Dermis blood vessel endothelial cell (primary cell): ENCODE results near the gene EXOSC1. TPM values are rescaled to one million over a fixed set of nuclear protein-coding genes. Genes with fewer than 3 reads are reported as not detected.
"Not testable (repeated sequence)": the region's sequence is repeated elsewhere in the genome, so short reads cannot be mapped to it uniquely, and the experiment has no call there.

ENCODE experiments used
- DNase-seq: peaks from one replicate; pipeline ENCODE4 v3.0.0; 2010
- total RNA-seq: library from RNA; depleted of rRNA; stranded (reverse); fragments of >200 nt; gene quantifications from 2 replicates; pipeline ENCODE4 v1.2.3, GENCODE V29; 2014

The EXOSC1 gene
- total RNA-seq, 1 donor from 2014 or later, result 35.7 TPM

DNA sequence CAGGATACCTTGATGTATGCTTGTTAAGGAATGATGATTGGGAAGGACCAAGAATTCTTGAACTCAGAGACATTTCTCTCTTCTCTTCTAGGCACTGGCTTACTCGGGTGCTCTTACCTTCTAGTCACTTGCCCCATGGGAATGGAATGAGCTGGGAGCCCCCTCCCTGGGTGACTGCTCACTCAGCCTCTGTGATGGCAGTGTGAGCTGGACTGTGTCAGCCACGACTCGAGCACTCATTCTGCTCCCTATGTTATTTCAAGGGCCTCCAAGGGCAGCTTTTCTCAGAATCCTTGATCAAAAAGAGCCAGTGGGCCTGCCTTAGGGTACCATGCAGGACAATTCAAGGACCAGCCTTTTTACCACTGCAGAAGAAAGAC lies 10.9 kb upstream of the EXOSC1 start:
- DNase-seq, result no peak

DNA sequence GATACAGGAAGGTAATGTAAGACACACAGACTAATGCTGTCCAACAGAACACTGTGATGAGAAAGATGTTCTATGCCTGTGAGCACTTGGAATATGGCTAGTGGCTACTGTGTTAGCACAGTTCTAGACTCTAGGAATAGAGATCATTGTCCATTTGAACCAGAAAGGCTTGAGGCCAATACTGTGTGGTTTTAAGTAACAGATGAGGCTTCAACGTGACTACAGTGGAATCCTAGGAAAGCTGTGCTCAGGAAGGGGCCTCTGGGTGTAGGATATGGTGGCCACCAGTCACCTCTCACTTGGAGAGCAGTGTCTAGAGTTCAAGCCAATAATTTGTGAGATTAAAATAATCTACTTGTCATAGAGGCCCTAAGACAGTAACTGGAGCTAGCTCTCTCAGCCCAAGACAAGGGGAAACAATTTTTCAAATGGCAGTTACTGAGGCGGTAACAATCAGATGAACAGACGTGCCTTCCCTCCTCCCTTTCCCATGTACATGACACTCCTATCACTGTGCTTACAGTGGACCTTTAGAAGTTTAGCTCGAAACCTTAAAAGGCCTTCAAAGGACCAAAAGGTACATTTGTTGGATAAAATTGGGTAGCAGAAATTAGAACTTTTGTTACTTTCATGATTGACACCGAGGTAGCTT lies 10.4 kb upstream of the EXOSC1 start:
- no peak for DNase-seq

DNA sequence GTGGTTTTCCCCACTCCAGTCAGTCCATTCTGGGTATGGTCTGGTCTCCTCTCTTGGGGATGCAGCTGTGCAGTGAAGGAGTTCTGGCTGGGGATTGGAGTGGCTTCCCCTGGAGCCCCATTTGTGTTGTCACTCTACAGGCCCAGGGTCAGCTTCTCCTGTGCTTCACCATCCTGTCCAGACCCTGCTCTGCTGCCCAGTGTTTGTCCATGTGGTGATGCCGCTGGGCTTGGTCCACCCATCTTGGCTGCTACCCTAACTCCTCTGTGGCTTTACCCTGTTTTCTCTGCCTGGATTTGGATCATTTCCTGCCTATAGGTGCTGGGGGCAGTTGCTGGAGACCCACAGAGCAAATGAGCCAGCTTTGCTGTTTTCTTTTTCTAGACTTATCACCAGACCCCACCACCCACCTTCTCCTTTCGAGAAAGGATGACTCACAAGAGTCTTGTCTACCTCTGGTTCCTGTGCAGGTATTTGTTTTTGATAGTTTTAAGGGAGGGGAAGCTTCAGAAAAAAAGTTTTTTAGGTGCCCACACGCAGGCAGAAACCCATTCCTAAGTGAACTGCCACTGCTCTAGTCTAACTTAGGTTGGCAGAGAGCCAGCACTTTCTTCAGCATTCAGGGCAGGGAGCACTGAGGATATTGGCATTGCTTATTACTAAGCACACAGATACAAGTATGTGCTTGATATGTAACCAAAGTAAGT lies 8.7 kb upstream of the EXOSC1 start:
- DNase-seq, result peak; percentile 64

DNA sequence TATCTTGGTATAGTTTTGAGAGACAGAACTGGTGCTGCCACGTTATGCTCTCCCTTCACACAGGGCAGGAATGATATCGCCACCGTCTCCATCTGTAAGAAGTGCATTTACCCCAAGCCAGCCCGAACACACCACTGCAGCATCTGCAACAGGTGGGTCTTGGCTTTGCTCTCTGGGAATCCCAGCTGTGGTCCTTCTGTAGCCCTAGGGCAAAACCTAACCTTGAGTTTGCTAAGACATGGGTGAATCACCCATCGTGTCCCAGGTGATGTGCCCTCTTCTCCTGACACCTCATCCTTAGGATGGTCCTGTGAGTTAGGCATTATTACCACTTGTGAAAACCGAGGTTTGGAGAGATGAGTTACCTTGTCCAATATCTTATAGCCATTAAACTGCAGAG lies 6.5 kb upstream of the EXOSC1 start:
- no peak for DNase-seq

DNA sequence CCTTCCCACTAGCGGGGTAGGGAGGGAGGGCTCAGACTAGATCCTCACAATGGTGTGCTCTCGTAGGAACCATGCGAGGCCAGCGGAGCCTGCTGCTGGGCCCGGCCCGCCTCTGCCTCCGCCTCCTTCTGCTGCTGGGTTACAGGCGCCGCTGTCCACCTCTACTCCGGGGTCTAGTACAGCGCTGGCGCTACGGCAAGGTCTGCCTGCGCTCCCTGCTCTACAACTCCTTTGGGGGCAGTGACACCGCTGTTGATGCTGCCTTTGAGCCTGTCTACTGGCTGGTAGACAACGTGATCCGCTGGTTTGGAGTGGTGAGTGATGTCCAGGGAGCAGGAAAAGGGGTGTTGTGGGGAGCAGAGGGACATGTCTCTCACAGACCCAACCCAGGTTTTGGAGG lies 5.8 kb upstream of the EXOSC1 start:
- DNase-seq, result no peak

DNA sequence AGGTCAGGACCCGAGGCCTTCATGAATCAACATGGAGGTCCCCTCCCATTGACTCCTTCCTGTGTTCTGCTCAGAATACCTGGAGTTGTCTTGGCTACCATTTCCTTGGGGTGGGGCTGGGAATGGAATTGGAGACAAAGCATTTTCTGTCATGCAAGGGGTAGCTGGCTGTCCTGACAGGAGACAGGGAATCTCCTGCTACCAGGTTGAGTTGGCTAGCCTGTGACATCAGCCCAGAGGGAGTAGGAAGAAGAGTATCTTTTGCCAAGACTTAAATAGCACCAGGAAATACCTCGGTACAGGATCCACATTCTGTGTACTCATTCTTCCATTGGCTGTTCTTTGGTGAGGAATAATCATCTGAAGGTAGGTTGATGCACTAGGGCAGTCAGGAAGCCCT lies 5.0 kb upstream of the EXOSC1 start:
- DNase-seq, result peak; percentile 48

DNA sequence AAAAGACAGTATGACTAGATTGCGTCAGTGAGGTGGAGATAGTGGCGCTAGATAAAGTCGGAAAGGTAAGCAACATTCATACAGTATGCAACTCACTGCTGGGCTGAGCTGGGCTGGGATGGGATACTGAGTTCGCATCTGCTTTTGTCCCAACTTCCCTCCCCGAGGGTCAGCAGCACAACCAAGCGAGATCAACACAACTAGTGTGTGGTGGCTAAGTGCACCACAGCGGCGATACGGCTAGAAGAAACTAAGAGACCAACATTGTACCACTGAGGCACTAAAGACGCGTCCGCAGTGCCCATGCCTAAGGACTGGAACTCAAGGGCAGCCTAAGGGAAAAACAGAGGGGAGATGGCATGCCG lies 467 bp downstream of the EXOSC1 start:
- DNase-seq, result no peak

DNA sequence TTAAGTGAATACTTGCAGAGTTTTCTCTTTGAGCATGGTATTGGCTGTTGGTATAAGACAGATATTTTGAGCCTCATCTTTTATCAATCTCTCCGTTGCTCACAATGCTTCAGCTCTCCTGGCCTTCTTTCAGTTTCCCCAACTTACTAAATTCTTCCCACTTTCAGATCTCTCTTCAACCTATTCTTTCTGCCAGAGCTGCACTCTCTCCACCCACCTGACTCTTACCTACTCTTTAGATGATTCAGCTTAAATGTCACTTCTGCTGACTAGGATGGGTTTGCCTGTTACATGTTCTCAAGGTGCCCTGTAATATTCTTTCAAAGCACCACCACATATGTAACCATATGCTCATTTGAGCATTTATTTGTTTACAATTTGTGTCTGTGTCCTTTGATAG lies 1.6 kb downstream of the EXOSC1 start:
- no peak for DNase-seq

DNA sequence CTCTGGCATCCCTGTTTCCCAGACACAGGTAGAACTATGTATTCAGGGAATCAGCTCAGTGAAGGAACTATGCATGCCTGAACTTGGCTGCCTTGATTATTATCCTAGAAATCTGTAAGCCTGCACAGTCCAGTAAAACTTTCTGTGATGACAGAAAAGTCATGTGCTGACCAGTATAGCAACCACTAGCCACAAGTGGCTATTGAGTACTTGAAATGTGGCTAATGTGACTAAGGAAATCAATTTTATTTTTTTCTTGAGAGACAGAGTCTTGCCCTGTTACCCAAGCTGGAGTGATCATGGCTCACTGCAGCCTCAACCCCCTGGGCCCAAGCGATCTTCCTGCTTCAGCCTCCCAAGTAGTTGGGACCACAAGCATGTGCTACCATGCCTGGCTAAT lies 3.5 kb downstream of the EXOSC1 start:
- no peak for DNase-seq

DNA sequence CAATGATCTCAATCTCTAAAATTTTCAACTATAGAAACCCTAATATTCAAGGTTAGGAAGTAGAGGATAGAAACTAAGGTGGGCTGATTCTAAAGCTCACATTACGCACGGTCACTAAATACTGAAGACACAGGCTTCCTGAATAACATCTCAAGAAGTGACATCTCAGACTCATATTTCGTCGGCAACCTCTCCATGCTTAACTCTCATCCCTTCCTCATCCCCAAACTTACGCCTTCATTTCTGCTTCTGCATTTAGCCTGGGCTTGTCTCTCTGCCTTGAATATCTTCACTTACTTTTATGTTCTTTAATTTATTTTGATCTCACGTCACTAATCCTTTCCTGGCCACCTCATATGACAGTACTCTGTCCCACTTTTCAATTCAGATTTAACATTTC lies 10.6 kb downstream of the EXOSC1 start:
- DNase-seq, result no peak

DNA sequence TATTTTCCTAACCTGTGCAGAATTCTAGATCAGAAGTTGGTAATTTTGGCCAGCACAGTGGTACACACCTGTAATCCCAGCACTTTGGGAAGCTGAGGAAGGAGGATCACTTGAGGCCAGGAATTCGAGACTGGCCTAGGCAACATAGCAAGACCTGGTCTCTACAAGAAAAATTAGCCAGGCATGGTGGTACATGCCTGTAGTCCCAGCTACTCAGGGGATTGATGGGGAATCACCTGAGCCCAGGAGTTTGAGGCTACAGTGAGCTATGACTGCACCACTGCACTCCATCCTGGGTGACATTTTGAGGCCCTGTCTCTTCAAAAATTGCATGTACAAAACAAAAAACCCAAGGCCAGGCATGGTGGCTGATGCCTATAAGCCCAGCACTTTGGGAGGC lies 11.2 kb downstream of the EXOSC1 start:
- no peak for DNase-seq

DNA sequence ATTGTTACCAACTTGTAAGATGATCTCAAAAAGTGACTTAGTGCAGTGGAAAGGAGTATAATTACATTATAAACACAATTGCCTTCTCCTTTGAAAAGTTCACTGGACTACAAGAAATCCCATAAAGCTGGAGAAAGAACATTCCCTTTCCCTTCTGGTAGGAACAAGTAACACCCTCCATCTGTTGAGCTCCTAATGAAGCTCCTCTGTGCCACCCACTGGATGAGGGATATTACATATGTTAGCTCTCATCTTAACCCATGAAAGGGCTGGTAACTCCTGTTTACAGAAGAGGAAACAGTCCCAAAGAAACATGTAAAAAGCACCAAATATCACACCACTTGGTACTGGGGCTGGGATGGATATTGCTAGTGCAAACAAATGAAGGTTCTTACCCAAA lies 11.8 kb downstream of the EXOSC1 start:
- DNase-seq, result no peak

DNA sequence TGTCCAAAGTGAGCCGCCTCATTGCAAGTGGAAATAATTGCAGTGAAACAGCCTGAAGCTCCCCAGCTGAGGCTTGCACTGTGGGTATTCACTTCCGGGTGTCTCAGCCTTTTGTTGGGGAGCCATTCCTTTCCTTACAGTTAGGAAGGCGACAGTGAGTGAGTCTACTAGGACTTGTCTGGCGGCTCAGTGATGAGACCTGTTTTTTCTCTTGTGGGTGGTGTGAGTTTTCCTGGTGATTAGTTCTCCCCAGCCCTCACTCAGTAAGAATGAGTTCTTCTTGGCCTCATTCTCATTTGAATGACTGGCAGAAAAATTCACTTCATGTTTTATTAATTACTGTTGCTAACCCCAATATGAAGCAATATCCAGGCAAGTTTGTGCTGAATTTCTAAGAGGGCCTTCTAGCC lies 17.2 kb downstream of the EXOSC1 start:
- DNase-seq, result peak; percentile 25

DNA sequence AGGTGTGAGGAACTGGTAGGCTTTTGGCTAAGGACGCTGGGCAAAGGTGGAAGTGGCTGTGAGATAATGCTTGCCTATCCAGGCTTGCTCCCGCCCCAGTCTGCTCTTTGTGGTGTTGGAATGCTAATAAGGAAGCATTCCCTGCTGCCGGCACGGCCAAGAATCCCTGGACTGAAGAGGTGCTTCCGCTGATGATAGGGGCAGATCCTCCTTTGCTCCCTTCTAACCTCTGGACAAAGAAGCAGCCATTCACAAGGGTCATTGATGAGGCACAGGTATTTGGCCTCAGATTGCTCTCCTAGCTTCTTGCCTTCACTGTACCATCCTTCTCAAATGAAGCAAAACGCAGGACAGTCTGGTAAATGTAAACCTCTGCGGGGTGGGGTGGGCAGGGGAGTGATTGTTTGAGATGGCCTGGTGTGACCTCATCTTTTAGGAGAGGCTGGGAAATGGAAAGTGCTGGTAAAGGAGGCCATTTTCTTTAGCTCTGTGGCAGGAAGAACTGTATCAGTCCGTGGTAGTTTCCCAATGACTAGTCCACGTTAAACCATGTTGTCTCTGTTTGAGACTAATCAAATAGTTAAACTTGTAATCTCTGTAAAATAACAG lies 18.1 kb downstream of the EXOSC1 start:
- peak; percentile 65 for DNase-seq

DNA sequence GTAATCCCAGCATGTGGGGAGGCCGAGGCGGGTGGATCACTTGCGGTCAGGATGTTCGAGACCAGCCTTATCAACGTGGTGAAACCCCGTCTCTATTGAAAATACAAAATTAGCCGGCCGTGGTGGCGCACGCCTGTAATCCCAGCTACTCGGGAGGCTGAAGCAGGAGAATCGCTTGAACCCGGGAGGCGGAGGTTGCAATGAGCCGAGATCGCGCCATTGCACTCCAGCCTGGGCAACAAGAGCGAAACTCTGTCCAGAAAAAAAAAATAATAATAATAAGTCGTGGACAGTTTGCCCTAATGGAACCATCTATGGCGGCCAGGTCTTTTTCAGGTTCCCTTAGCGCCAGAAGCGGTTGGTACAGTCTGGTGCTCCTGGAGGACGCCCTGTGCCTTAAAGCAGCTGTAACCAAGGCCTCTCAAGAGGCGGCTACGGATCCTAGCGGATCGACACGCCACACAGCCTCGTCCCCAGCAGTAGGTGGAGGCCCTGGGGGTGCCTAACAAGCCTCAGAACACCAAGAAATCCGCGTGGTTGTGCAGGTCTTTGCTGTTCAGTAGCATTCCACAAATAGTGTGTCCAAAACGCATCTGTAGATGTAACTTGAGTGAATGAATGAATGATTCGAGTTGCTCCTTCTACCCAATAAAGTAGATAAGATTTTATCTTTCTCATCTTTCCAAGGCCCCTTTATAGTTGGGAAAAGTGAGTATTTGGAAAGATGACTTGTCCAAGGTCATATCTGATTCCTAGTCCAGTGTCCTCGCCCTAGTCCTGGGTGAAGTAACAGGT lies 18.8 kb downstream of the EXOSC1 start:
- DNase-seq, result peak; percentile 45

DNA sequence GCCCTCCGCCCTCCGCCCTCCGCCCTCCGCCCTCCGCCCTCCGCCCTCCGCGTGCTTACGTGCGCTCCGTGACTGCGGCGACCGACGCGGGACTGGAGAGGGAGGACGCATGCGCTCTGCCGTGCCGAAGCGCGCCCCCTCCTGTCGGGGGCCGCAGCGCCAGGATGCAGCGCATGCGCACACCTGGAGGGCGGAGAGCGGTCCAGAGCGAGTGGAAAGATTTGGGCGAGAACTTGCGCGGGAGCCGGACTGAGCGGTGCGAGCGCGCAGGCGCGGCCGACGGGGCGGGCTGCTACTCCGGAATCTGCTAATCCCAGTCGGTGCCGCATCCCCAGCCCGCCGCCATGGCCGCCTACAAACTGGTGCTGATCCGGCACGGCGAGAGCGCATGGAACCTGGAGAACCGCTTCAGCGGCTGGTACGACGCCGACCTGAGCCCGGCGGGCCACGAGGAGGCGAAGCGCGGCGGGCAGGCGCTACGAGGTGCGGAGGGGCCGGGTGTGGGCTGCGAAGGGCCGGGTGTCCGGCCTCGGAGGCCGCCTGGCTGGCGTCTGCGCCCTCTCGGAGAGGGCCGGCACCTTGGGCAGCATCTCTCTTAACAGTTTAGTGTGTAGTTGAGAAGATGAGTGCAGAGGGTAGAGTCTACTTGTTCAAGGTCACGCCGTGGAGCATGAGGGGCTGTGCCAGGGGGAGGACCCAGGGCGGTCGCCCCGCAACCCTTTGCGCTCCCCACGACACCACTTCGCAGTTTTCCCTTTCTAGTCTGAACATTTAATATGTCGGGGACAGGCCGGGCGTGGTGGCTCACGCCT lies 19.6 kb downstream of the EXOSC1 start, which contains the start of gene PGAM1:
TSS of gene PGAM1 (plus strand) at position 228 of the 812 bp plus-strand sequence. CDS start at position 345, 117 bp downstream.
- peak; percentile 98 for DNase-seq

DNA sequence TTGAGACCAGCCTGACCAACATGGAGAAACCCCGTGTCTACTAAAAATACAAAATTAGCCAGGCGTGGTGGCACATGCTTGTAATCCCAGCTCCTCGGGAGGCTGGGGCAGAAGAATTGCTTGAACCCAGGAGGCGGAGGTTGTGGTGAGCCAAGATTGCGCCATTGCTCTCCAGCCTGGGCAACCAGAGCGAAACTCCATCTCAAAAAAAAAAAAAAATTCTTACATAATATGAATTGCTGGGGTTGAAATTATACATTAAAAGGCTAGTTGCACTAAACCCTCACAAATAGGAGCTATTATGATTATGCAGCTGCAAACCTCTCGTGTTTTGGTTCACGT lies 22.1 kb downstream of the EXOSC1 start:
- not testable (repeated sequence) for DNase-seq

DNA sequence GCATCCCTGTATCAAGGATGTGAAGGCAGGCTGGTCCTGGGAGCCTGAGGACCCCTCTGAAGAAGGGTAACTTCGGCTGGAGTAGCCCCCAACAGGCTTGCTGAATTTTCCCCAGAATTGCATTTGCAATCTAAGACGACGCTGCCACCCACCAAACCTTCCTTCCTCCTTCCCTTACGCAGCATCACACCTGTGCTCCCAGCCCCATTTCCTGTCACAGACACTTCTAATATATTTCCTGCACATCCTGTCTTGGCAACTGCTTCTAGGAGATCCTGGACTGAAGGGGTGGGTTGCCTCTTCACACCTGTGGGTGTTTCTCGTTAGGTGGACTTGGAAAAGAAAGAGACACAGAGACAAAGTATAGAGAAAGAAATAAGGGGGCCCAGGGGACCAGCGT lies 29.2 kb downstream of the EXOSC1 start:
- DNase-seq, result no peak

DNA sequence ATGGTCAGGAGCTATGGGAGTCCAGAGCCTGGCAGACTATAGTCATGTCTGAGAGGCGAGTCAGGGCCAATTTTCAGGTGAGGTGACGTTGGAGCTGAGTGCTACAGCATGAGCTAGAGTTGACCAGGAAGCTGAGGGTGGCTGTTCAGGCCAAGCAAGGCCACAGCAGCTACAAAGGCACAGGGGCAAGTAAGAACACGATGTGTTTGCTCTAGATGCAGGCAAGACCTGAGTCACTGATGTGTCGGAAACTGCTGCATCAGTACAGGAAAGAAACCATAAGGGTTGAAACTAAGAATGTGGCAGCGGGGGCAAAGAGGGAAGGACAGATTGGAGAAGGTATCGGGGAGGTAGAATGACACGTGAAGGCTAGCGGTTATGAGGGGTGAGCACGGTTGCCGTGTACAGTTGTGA lies 32.9 kb downstream of the EXOSC1 start:
- DNase-seq, result peak; percentile 41

DNA sequence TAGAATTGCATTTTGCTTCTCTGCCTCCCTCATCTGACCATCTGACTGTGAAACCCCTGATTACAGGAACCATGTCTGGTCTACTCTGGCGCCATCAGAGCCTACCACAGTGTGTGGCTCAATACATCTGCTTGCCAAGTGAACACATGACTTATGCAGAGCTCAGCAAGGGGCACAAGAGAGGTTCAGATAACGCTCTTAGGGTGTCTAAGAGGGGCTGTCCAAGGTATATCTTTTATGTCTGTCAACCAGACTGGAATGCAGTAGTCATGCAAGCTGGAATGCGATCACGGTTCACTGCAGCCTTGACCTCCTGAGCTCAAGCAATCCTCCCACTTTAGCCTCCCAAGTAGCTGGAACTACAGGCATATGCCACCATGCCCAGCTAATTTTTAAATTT lies 34.4 kb downstream of the EXOSC1 start:
- DNase-seq, result no peak

DNA sequence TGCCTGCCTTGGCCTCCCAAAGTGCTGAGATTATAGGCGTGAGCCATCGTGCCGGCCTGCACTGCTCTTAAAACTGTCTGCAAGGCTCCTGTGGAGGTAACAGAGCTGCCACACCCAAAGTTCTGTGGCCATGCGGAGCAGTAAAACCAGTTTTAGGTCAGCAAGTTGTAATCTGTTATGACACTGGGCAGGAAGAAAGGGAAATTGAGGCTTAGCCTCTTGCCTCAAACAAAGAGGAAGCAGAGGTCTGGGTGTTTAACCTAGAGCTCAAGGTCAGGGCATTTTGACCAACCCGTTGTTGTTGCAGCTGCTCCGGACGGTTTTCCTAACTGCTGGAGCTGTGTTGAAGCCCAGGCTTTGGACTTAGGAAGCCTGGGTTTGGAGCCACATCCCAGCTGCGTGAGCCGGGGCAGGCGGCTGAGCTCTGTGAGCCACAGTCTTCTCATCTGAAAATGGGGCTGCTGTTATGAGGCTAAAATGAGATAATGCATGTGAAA lies 37.3 kb downstream of the EXOSC1 start:
- no peak for DNase-seq

DNA sequence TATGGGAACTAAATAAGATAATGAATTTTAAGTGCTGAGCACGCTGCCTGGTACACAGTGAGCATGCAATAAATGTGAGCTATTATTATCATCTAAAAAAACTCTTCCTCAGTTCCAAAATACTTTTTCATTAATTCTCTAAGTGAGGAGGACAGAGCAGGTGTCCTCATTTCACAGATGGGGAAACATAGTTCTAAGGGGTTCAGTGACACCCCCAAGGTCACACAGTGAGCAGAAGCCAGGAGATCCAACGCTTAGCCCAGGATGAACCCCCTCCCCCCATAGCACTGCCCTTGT lies 37.9 kb downstream of the EXOSC1 start:
- DNase-seq, result no peak
